ENCODE measurements around the gene HDAC4. TPM values are rescaled to one million over a fixed set of nuclear protein-coding genes. Genes with fewer than 3 reads are reported as not detected.

The HDAC4 gene
- total RNA-seq, 1 donor from 2014 or later: 65.7 TPM

DNA sequence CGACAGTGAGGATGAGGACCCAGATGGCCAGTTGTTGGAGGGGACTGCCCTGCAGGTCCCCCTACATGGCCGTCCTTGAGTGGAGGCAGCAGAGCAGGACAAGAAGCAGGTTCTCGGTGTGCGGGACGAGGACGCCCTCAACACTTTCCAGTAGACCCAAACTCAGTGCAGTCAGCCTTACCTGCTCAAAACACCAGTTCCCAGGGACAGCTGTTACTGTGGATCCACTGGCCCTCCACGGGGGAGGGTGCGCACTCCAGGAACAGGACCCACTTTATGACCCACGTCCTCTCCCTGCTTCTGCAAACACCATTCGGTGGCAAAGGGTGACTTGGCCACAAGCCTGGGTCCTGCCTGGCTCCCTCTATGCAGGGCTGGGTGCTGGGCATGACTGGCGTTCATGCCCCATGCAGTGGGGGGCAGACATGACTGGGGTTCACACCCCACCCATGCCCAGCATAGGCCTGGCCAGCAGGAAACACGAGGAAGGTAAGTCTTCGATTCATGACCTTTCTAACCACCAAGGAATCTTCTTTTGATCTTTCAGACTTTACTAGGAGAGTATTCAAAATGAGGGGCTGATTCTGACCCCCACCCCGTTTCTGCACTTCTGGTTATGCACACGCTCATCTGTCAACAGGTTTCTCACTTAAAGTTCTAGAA is 233.7 kb downstream of the HDAC4 start:
- Histone ChIP-seq H3K4me3 (no peak overlapping the region), H3K27ac (no peak overlapping the region), H3K9me3 (peaks cover 0 to 12% of the 10 kb centered on the region in 2 donors), H3K27me3 (no peaks in the 10 kb centered on the region), H3K4me1 (no peaks in the 10 kb centered on the region), H3K36me3 (peaks cover 11 to 22% of the 10 kb centered on the region in 2 donors)
- TF ChIP-seq, protein P1, sequence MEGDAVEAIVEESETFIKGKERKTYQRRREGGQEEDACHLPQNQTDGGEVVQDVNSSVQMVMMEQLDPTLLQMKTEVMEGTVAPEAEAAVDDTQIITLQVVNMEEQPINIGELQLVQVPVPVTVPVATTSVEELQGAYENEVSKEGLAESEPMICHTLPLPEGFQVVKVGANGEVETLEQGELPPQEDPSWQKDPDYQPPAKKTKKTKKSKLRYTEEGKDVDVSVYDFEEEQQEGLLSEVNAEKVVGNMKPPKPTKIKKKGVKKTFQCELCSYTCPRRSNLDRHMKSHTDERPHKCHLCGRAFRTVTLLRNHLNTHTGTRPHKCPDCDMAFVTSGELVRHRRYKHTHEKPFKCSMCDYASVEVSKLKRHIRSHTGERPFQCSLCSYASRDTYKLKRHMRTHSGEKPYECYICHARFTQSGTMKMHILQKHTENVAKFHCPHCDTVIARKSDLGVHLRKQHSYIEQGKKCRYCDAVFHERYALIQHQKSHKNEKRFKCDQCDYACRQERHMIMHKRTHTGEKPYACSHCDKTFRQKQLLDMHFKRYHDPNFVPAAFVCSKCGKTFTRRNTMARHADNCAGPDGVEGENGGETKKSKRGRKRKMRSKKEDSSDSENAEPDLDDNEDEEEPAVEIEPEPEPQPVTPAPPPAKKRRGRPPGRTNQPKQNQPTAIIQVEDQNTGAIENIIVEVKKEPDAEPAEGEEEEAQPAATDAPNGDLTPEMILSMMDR (IDR thresholded peaks at IDR 0.05): no peak
- intact Hi-C loops (cut with DNase I): no loop called here
- DNase-seq (ENCODE audit: low spot score in 2 of 2): no peak

DNA sequence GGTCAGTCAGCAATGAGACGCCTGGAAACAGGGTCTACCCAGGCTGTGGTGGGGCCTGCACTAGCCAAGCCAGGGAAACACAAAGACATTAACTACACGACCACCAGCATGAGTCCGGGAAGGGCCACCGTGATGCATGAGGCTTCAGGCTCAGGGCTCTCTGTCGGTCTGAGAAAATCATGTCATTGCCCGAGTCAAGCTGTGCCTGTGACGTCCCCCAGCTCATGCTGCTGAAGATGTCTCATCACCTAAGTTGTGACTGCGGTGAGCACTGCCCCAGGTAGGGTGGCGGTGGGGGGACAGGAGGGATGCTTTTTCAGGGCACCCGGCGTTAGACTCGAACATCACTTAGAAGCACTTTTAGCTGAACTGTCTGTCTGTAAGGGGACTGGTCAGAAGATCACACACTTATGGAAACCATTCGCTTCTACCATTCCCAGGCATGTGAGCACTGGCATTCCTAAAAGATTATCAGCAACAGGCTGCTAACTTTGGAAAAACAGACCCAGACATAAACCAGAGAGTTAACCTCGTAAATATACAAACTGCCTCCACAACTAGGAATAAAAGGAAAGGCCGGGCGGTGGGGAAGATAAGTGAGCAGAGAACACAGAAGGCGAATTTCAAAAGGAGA is 234.5 kb downstream of the HDAC4 start:
- H3K27me3 ChIP-seq: no peaks in the 10 kb centered on the region
- DNase-seq (ENCODE audit: low spot score in 2 of 2): no peak
- H3K36me3 ChIP-seq: peaks cover 11 to 28% of the 10 kb centered on the region in 2 donors
- no peak overlapping the region for H3K4me3 ChIP-seq
- TF ChIP-seq, protein P1 (IDR thresholded peaks at IDR 0.05): no peak
- H3K9me3 ChIP-seq: peaks cover 0 to 4% of the 10 kb centered on the region in 2 donors
- H3K27ac ChIP-seq: no peak overlapping the region
- no peaks in the 10 kb centered on the region for H3K4me1 ChIP-seq
- intact Hi-C loops (cut with DNase I): no loop called here

DNA sequence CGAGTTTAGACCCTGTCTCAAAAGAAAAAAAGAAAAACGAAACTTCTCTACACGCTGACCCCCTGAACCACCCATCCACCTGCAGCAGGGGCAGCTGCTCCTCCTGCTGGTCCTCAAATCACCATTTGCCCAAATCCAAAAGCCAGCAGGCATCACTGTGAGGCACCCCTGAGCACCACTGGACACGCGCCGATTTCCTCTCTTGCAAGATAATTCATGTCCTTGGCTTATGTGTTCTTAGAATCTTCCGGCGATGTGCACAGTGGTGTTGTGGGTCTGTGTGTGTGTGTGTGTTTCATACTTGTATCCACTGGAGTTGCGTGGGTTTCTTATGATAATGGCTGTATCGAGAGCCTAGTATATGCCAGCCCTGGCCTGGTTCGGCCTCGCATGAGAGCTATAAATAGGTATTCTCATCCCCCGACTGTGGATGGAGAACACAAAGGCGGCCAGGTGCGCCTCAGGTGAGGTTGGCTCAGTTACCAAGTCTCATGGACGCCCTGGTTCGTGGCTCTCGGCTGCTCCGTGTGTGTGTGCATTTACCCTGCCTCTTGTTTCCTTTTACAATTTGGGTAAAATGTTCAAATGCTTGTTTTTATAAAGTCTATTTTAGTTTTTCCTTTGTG is 235.5 kb downstream of the HDAC4 start:
- intact Hi-C loops (cut with DNase I): no loop called here
- H3K9me3 ChIP-seq: no peaks in the 10 kb centered on the region
- H3K27ac ChIP-seq: no peak overlapping the region
- TF ChIP-seq, protein P1 (IDR thresholded peaks at IDR 0.05): no peak
- H3K4me1 ChIP-seq: no peaks in the 10 kb centered on the region
- peaks cover 11 to 38% of the 10 kb centered on the region in 2 donors for H3K36me3 ChIP-seq
- no peaks in the 10 kb centered on the region for H3K27me3 ChIP-seq
- DNase-seq (ENCODE audit: low spot score in 2 of 2): no peak
- H3K4me3 ChIP-seq: no peak overlapping the region

DNA sequence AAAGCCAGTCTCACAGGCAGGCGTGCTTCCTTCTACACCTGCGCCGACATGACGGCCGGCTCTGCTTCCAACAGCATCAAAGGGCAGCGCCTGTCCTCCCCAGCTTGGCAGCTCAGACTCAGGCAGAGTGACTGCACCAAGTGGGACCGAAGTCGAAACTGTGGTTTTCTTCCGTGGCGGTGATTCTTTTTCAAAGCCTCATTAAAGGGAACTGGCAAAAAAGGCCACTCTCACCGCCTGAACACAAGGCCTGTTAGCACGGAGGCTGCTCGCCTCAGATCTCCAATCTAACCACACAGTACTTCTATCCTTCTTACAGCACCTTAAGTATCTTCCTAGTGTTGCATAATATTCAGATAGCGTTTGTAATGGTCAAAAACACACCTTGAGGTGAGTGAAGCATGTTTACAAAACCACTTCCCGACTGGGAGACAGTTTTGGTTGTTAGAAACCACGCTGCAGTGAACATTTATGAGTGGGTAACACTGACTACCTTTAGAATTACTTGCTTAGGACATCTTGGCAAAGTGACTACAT is 236.4 kb downstream of the HDAC4 start:
- peak in 1 of 2 donors; percentile 53 for DNase-seq (ENCODE audit: low spot score in 2 of 2)
- intact Hi-C loops (cut with DNase I): no loop called here
- no peaks in the 10 kb centered on the region for H3K9me3 ChIP-seq
- H3K27ac ChIP-seq: no peak overlapping the region
- no peak overlapping the region for H3K4me3 ChIP-seq
- peaks cover 11 to 37% of the 10 kb centered on the region in 2 donors for H3K36me3 ChIP-seq
- no peaks in the 10 kb centered on the region for H3K27me3 ChIP-seq
- TF ChIP-seq, protein P1 (IDR thresholded peaks at IDR 0.05): no peak
- no peaks in the 10 kb centered on the region for H3K4me1 ChIP-seq

DNA sequence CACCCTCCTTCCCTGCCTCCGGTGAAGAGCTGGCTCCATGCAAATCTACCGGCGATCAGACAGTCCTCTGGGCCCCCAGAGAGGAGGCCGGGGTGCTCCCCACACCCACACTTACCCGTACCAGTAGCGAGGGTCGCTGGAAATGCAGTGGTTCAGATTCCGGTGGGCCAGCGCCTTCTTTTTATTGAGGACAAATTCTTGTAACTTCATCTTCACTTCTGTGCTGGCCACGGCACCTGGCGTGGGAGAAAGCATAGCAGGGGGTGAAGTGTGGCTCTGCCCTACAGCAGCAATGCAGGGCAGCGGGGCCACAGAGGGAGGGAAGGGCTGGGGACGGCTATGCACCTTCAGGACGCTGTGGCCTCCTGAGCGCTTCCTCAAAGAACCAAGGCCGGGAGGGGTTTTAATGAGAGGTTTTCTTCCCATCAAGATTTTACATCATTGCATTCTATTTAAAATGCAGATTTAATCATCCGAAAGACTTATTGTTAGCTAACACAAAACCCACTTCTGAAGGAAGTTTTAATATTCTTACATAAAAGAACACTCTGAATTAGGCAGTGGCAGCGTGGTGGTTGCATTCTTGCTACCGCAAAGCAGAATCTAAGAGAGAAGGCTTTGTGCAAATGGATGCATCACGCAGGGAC is 237.0 kb downstream of the HDAC4 start:
- Histone ChIP-seq H3K27ac (no peak overlapping the region), H3K4me3 (no peak overlapping the region), H3K9me3 (no peaks in the 10 kb centered on the region), H3K4me1 (no peaks in the 10 kb centered on the region), H3K36me3 (peaks cover 11 to 32% of the 10 kb centered on the region in 2 donors), H3K27me3 (no peaks in the 10 kb centered on the region)
- DNase-seq (ENCODE audit: low spot score in 2 of 2): no peak
- intact Hi-C loops (cut with DNase I): no loop called here
- TF ChIP-seq, protein P1 (IDR thresholded peaks at IDR 0.05): no peak
